ENCODE data around the gene PROCA1.

DNA sequence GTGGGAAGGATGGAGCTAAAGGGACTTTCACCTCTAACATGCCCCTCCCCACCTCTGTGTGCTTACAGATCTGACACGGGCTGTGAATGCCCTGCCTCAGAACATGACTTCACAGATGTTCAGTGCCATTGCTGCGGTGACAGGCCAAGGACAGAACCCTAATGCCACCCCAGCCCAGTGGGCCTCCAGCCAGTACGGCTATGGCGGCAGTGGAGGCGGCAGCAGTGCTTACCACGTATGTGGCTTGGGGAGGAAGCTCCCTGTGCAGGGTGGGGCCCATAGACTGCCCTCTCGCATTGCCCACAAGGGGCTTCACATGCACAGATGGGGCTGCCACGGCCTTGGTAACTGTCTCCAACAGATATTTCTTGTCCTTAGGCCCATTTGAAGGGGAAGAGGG, 11.4 kb downstream of the PROCA1 start:
- TF ChIP-seq SUZ12 (IDR thresholded peaks at IDR 0.05; ENCODE audit: extremely low read depth, insufficient read depth, insufficient read length) (no peak), YY1 (IDR thresholded peaks at IDR 0.05; ENCODE audit: insufficient read depth, insufficient read length) (no peak), ZNF274 (IDR thresholded peaks at IDR 0.05; ENCODE audit: low read depth, low read length) (no peak)

Measured in NT2/D1 (cell line).